IMR-90 (cell line): ENCODE results near the gene CCDC60. TPM values are rescaled to one million over a fixed set of nuclear protein-coding genes. Genes with fewer than 3 reads are reported as not detected.

Source experiments
- ATAC-seq: fragments of 200-7000 bp; cut with Tn5 transposase; 2 replicates; pipeline ENCODE4 v1.9.1; 2020; ENCODE audit warnings: low read depth, mild to moderate bottlenecking, moderate library complexity
- BruUV-seq: library from RNA; stranded (reverse); fragments of 400-500 nt; replicated peaks from 2 replicates; lab custom pipeline; 2021; lab: Mats Ljungman, UMichigan
- CTCF ChIA-PET: fragments of 300-600 bp; formaldehyde crosslinking; extraction: SDS; loops from one replicate; lab custom pipeline; 2021; ENCODE audit warnings: antibody characterized with exemption; lab: Yijun Ruan, JAX
- POLR2A ChIA-PET: fragments of 300-600 bp; sonication (Branson Sonifier 250); formaldehyde crosslinking; loops from one replicate; lab custom pipeline; 2022; ENCODE audit warnings: antibody characterized with exemption; ENCODE audit not compliant: unreplicated experiment; lab: Charles Lee
- DNase-seq: peaks from one replicate; pipeline ENCODE4 v3.0.0; 2013
- H2AFZ ChIP-seq: replicated peaks from 2 replicates; pipeline ENCODE3; 2013; ENCODE audit warnings: low read length, mild to moderate bottlenecking; ENCODE audit not compliant: poor library complexity
- H2AK5ac ChIP-seq: 2 replicates; pipeline ENCODE4 v1.6.1; 2013; ENCODE audit warnings: low read depth, low read length, inconsistent platforms
- H2AK9ac ChIP-seq: replicated peaks from 2 replicates; pipeline ENCODE3; 2013; ENCODE audit warnings: mild to moderate bottlenecking, low read depth, low read length, moderate library complexity; ENCODE audit not compliant: poor library complexity
- H2BK120ac ChIP-seq: 2 replicates; pipeline ENCODE4 v1.6.1; 2013; ENCODE audit warnings: low read depth, low read length, inconsistent platforms
- H2BK15ac ChIP-seq: 3 replicates; pipeline ENCODE4 v1.6.1; 2013; ENCODE audit warnings: low read depth, low read length, inconsistent platforms
- H2BK20ac ChIP-seq: 2 replicates; pipeline ENCODE4 v1.6.1; 2013; ENCODE audit warnings: low read depth, mild to moderate bottlenecking, inconsistent platforms, low read length, moderate library complexity
- H2BK5ac ChIP-seq: 2 replicates; pipeline ENCODE4 v1.6.1; 2013; ENCODE audit warnings: mild to moderate bottlenecking, low read depth, low read length, inconsistent platforms; ENCODE audit not compliant: poor library complexity, severe bottlenecking
- H3K14ac ChIP-seq: replicated peaks from 2 replicates; pipeline ENCODE4 v1.6.1; 2013; ENCODE audit warnings: low read depth, low read length, inconsistent platforms
- H3K18ac ChIP-seq: 2 replicates; pipeline ENCODE4 v1.6.1; 2013; ENCODE audit warnings: low read depth, low read length, control low read depth
- H3K23ac ChIP-seq: 2 replicates; pipeline ENCODE4 v1.6.1; 2013; ENCODE audit warnings: low read depth, low read length, inconsistent platforms
- H3K27ac ChIP-seq: 2 replicates; pipeline ENCODE4 v1.5.1; 2013; ENCODE audit warnings: mild to moderate bottlenecking, control low read depth, low read length; ENCODE audit not compliant: insufficient read depth
- H3K27me3 ChIP-seq: 2 replicates; pipeline ENCODE4 v1.6.1; 2013; ENCODE audit warnings: low read length; ENCODE audit not compliant: control insufficient read depth, insufficient read depth
- H3K36me3 ChIP-seq: 2 replicates; pipeline ENCODE4 v1.6.1; 2013; ENCODE audit warnings: low read length, mixed read lengths; ENCODE audit not compliant: control insufficient read depth, insufficient read depth
- H3K4ac ChIP-seq: 2 replicates; pipeline ENCODE4 v1.6.1; 2013; ENCODE audit warnings: low read depth, low read length, inconsistent platforms
- H3K4me1 ChIP-seq: 2 replicates; pipeline ENCODE4 v1.6.1; 2013; ENCODE audit warnings: low read length, mixed read lengths; ENCODE audit not compliant: control insufficient read depth, insufficient read depth
- H3K4me2 ChIP-seq: 2 replicates; pipeline ENCODE4 v1.6.1; 2013; ENCODE audit warnings: low read depth, mild to moderate bottlenecking, control low read depth, low read length, moderate library complexity
- H3K4me3 ChIP-seq: 2 replicates; pipeline ENCODE4 v1.5.1; 2013; ENCODE audit warnings: low read depth, mild to moderate bottlenecking, control low read depth, low read length, moderate library complexity; ENCODE audit not compliant: insufficient read depth
- H3K56ac ChIP-seq: 2 replicates; pipeline ENCODE4 v1.6.1; 2013; ENCODE audit warnings: low read length, inconsistent platforms; ENCODE audit not compliant: insufficient read depth; ENCODE audit errors: extremely low read depth
- H3K79me1 ChIP-seq, 2 experiments: 2 replicates each; pipeline ENCODE4 v1.6.1; 2013; ENCODE audit warnings: low read length in 2 of 2, inconsistent platforms in 1 of 2, low read depth in 1 of 2
- H3K9ac ChIP-seq: 2 replicates; pipeline ENCODE4 v1.6.1; 2013; ENCODE audit warnings: low read depth, low read length, control low read depth
- H3K9me1 ChIP-seq: 2 replicates; pipeline ENCODE4 v1.6.1; 2013; ENCODE audit warnings: low read length, inconsistent platforms; ENCODE audit not compliant: insufficient read depth
- H3K9me3 ChIP-seq: 2 replicates; pipeline ENCODE4 v1.6.1; 2013; ENCODE audit warnings: low read length; ENCODE audit not compliant: control insufficient read depth, insufficient read depth
- H4K20me1 ChIP-seq: 2 replicates; pipeline ENCODE4 v1.6.1; 2013; ENCODE audit warnings: low read length, inconsistent platforms; ENCODE audit not compliant: insufficient read depth
- H4K5ac ChIP-seq: 2 replicates; pipeline ENCODE4 v1.6.1; 2013; ENCODE audit warnings: mild to moderate bottlenecking, low read depth, low read length, control low read depth
- H4K8ac ChIP-seq, 2 experiments: 2 replicates each; pipeline ENCODE4 v1.6.1; 2013; ENCODE audit warnings: low read depth in 2 of 2, low read length in 2 of 2, control low read depth in 1 of 2, inconsistent platforms in 1 of 2
- H4K91ac ChIP-seq: 2 replicates; pipeline ENCODE4 v1.6.1; 2013; ENCODE audit warnings: low read depth, low read length, inconsistent platforms; ENCODE audit not compliant: insufficient read depth
- BHLHE40 ChIP-seq: fragments of 150-350 bp; IDR thresholded peaks from 2 replicates; pipeline ENCODE4 v1.6.1; 2016; ENCODE audit warnings: mild to moderate bottlenecking, low read depth, low read length
- CEBPB ChIP-seq: IDR thresholded peaks from 2 replicates; pipeline ENCODE4 v1.6.1; 2012; ENCODE audit warnings: low read depth, low read length, improper control_type of control experiment
- CHD1 ChIP-seq: IDR thresholded peaks from 2 replicates; pipeline ENCODE4 v1.6.1; 2012; ENCODE audit warnings: low read depth, low read length, improper control_type of control experiment
- FOS ChIP-seq: fragments of 150-350 bp; IDR thresholded peaks from 2 replicates; pipeline ENCODE4 v1.6.1; 2016; ENCODE audit warnings: low read depth, low read length
- MAFK ChIP-seq: IDR thresholded peaks from 2 replicates; pipeline ENCODE4 v1.6.1; 2012; ENCODE audit warnings: low read depth, low read length, improper control_type of control experiment
- MAZ ChIP-seq: IDR thresholded peaks from 2 replicates; pipeline ENCODE4 v1.6.1; 2012; ENCODE audit warnings: low read depth, mild to moderate bottlenecking, low read length, improper control_type of control experiment, moderate library complexity, borderline replicate concordance
- MXI1 ChIP-seq: IDR thresholded peaks from 2 replicates; pipeline ENCODE4 v1.6.1; 2012; ENCODE audit warnings: low read depth, mild to moderate bottlenecking, low read length, moderate library complexity, borderline replicate concordance
- NFE2L2 ChIP-seq: fragments of 150-350 bp; IDR thresholded peaks from 2 replicates; pipeline ENCODE4 v1.6.1; 2016; ENCODE audit warnings: low read depth, mild to moderate bottlenecking, low read length
- POLR2A ChIP-seq: IDR thresholded peaks from 2 replicates; pipeline ENCODE4 v1.6.1; 2012; ENCODE audit warnings: mild to moderate bottlenecking, low read depth, low read length
- RAD21 ChIP-seq: IDR thresholded peaks from 2 replicates; pipeline ENCODE4 v1.6.1; 2012; ENCODE audit warnings: low read length, improper control_type of control experiment
- RCOR1 ChIP-seq: IDR thresholded peaks from 2 replicates; pipeline ENCODE4 v1.6.1; 2012; ENCODE audit warnings: mild to moderate bottlenecking, low read length, improper control_type of control experiment; ENCODE audit not compliant: insufficient replicate concordance
- RFX5 ChIP-seq: IDR thresholded peaks from 2 replicates; pipeline ENCODE4 v1.8.0; 2012; ENCODE audit warnings: low read depth, mild to moderate bottlenecking, low read length, moderate library complexity
- SMC3 ChIP-seq: fragments of 150-350 bp; IDR thresholded peaks from 2 replicates; pipeline ENCODE4 v1.6.1; 2016; ENCODE audit warnings: low read depth, mild to moderate bottlenecking, antibody characterized with exemption, low read length, moderate library complexity
- WGBS, 2 experiments: methylation state at CpG; one replicate each; pipeline versions ENCODE4 v1.1.5 to v1.1.7; 2013; ENCODE audit warnings: missing lambda C conversion rate in 2 of 2; ENCODE audit not compliant: insufficient read length in 1 of 2; ENCODE audit errors: extremely low coverage in 2 of 2; 5-methylcytosine and 5-hydroxymethylcytosine counted together
- dilution Hi-C: fragments of 300-500 bp; cut with HindIII; formaldehyde crosslinking; loops from one replicate; pipeline ENCODE4 v1.14.3; 2018; ENCODE audit warnings: low sequenced_read_pairs; ENCODE audit not compliant: unreplicated experiment
- in situ Hi-C: fragments of 300-500 bp; cut with MboI; formaldehyde crosslinking; loops from 3 replicates; pipeline ENCODE4 v1.14.3; 2019; ENCODE audit warnings: low sequenced_read_pairs, inconsistent platforms, mixed read lengths
- intact Hi-C: fragments of 100-400 bp; cut with micrococcal nuclease; formaldehyde crosslinking; loops from 2 replicates; pipeline ENCODE4 v1.10.0; 2022
- polyA plus RNA-seq, 3 experiments: library from polyadenylated mRNA; depleted of rRNA; stranded (reverse); fragments of >200 nt; gene quantifications; 2 replicates each; pipeline ENCODE4 v1.2.3, GENCODE V29; 2012; ENCODE audit warnings: low replicate concordance in 1 of 3
- total RNA-seq: library from RNA; depleted of rRNA; stranded (reverse); fragments of >200 nt; gene quantifications from 2 replicates; pipeline ENCODE4 v1.2.3, GENCODE V29; 2012
- TF ChIP-seq, protein P1 (sequence below): fragments of 150-350 bp; IDR thresholded peaks from 2 replicates; pipeline ENCODE4 v1.6.1; 2017; ENCODE audit warnings: mild to moderate bottlenecking, antibody characterized with exemption, low read length, low read depth
- TF ChIP-seq, protein P2 (sequence below): conservative IDR thresholded peaks from 2 replicates; pipeline ENCODE4 v1.5.1; 2012; ENCODE audit warnings: mild to moderate bottlenecking, low read depth, low read length, improper control_type of control experiment
- TF ChIP-seq, protein P3 (sequence below): fragments of 150-350 bp; IDR thresholded peaks from 2 replicates; pipeline ENCODE4 v1.6.1; 2016; ENCODE audit warnings: low read depth, mild to moderate bottlenecking, low read length, moderate library complexity, borderline replicate concordance

Gene CCDC60
- total and polyA plus RNA-seq, 2 of the 4 experiments (the other 2 are of a cell fraction) = not detected

DNA sequence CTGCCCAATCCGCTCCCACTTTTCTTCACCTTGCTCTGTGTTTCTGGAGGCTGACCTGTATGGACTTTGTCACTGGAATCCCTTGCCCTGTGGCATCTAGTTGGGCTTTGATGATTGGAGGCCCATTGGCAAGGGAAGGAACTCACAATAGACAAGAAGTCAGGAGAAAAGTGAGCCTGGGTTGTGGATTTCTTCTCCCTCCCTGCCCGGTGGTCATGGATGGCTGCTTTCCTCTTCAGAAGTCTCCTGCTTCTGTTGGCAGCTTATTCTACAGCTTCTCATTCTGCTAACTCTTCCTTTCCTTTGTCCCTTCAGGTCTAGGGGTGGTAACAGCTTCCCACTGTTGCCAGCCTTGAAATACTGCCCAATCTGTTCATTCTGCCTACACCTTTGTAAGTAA, 13.9 kb upstream of the CCDC60 start:
- Histone ChIP-seq H2BK120ac (no peak overlapping the region), H2AFZ (no peak overlapping the region), H3K4ac (no peak overlapping the region), H3K14ac (no peak overlapping the region), H3K27ac (no peak overlapping the region), H3K4me1 (no peaks in the 10 kb centered on the region), H2BK15ac (no peak overlapping the region), H2BK20ac (no peak overlapping the region), H4K5ac (no peak overlapping the region), H2AK9ac (no peak overlapping the region), H3K36me3 (no peaks in the 10 kb centered on the region), H2BK5ac (no peak overlapping the region), H4K20me1 (no peaks in the 10 kb centered on the region), H4K8ac (no peak overlapping the region), H3K4me3 (no peak overlapping the region), H3K9me1 (no peaks in the 10 kb centered on the region), H3K4me2 (no peak overlapping the region), H2AK5ac (no peak overlapping the region), H3K23ac (no peak overlapping the region), H3K18ac (no peak overlapping the region), H3K56ac (no peak overlapping the region), H3K9me3 (peaks cover 16% of the 10 kb centered on the region), H3K9ac (no peak overlapping the region), H3K27me3 (no peaks in the 10 kb centered on the region), H4K91ac (no peak overlapping the region), H3K79me1 (no peaks in the 10 kb centered on the region)
- no peak for DNase-seq
- no peak for TF ChIP-seq CHD1
- no peak for TF ChIP-seq MAFK
- TF ChIP-seq CEBPB = no peak
- no peak for TF ChIP-seq BHLHE40
- no peak for TF ChIP-seq RFX5
- TF ChIP-seq, protein P1, sequence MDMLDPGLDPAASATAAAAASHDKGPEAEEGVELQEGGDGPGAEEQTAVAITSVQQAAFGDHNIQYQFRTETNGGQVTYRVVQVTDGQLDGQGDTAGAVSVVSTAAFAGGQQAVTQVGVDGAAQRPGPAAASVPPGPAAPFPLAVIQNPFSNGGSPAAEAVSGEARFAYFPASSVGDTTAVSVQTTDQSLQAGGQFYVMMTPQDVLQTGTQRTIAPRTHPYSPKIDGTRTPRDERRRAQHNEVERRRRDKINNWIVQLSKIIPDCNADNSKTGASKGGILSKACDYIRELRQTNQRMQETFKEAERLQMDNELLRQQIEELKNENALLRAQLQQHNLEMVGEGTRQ = no peak
- no peak for TF ChIP-seq SMC3
- TF ChIP-seq POLR2A = no peak
- TF ChIP-seq, protein P2, sequence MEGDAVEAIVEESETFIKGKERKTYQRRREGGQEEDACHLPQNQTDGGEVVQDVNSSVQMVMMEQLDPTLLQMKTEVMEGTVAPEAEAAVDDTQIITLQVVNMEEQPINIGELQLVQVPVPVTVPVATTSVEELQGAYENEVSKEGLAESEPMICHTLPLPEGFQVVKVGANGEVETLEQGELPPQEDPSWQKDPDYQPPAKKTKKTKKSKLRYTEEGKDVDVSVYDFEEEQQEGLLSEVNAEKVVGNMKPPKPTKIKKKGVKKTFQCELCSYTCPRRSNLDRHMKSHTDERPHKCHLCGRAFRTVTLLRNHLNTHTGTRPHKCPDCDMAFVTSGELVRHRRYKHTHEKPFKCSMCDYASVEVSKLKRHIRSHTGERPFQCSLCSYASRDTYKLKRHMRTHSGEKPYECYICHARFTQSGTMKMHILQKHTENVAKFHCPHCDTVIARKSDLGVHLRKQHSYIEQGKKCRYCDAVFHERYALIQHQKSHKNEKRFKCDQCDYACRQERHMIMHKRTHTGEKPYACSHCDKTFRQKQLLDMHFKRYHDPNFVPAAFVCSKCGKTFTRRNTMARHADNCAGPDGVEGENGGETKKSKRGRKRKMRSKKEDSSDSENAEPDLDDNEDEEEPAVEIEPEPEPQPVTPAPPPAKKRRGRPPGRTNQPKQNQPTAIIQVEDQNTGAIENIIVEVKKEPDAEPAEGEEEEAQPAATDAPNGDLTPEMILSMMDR = no peak
- TF ChIP-seq, protein P3, sequence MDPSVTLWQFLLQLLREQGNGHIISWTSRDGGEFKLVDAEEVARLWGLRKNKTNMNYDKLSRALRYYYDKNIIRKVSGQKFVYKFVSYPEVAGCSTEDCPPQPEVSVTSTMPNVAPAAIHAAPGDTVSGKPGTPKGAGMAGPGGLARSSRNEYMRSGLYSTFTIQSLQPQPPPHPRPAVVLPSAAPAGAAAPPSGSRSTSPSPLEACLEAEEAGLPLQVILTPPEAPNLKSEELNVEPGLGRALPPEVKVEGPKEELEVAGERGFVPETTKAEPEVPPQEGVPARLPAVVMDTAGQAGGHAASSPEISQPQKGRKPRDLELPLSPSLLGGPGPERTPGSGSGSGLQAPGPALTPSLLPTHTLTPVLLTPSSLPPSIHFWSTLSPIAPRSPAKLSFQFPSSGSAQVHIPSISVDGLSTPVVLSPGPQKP = no peak
- TF ChIP-seq RAD21 = no peak
- TF ChIP-seq MAZ = no peak
- TF ChIP-seq FOS = no peak
- no peak for TF ChIP-seq MXI1
- no peak for TF ChIP-seq NFE2L2
- TF ChIP-seq RCOR1 = no peak
- ATAC-seq = no peak
- no CpG with 5 or more reads among the region's 2 CpGs for WGBS, 2 experiments
- ChIA-PET POLR2A (no interaction called here), CTCF (no interaction called here)
- intact Hi-C loops (no loop called here), dilution Hi-C loops (no loop called here), in situ Hi-C loops (no loop called here)
- BruUV-seq = no TSS peak
